ENCODE data around the gene RAPGEF4. TPM values are rescaled to one million over a fixed set of nuclear protein-coding genes. Genes with fewer than 3 reads are reported as not detected.
A peak's percentile ranks its signal among the peaks of the same experiment; 100 is the strongest.

The RAPGEF4 gene
- total RNA-seq, 1 experiment from 2014 or later, result 2.2 TPM

- H3K36me3 Mint-ChIP-seq, result peaks cover 12% of the 10 kb centered on the region
- no peak overlapping the region for H3K27ac Mint-ChIP-seq
- TF ChIP-seq CTCF (IDR thresholded peaks at IDR 0.05) (peak; percentile 31; the same call in 1 of the 2 replicates), JUN (CRISPR knock-in tag; IDR thresholded peaks at IDR 0.05) (no peak)
- ChIA-PET CTCF (interaction anchor here (0.6 to 1.3 kb wide), 5 partner anchors 27 to 1962 kb away, joined by 3 to 9 read pairs (median 3); partner anchors contain the start of gene SCRN3), POLR2A (no interaction called here)
- ATAC-seq (peak; percentile 98), DNase-seq (ENCODE audit: low spot score) (no peak)
- no peaks in the 10 kb centered on the region for H3K4me1 Mint-ChIP-seq
- no peak overlapping the region for H3K4me3 Mint-ChIP-seq
- peaks cover 3% of the 10 kb centered on the region; the same call in 1 of the 2 replicates for H3K27me3 Mint-ChIP-seq (ENCODE audit: low read depth)
- H3K9me3 Mint-ChIP-seq, result peaks cover 18% of the 10 kb centered on the region
Measured at GRCh38 chr2:172704072-172704936, 31.3 kb upstream of the RAPGEF4 start.

- ATAC-seq (no peak), DNase-seq (ENCODE audit: low spot score) (no peak)
- ChIA-PET POLR2A (no interaction called here), CTCF (no interaction called here)
- H3K4me1 Mint-ChIP-seq, result no peaks in the 10 kb centered on the region
- H3K36me3 Mint-ChIP-seq, result peaks cover 9% of the 10 kb centered on the region
- H3K9me3 Mint-ChIP-seq, result peaks cover 13% of the 10 kb centered on the region
- no peak overlapping the region for H3K27ac Mint-ChIP-seq
- TF ChIP-seq GRHL2 (CRISPR knock-in tag; IDR thresholded peaks at IDR 0.05; ENCODE audit: insufficient replicate concordance, severe bottlenecking) (no peak), FOXP4 (CRISPR knock-in tag; IDR thresholded peaks at IDR 0.05) (no peak), GABPB1 (CRISPR knock-in tag; IDR thresholded peaks at IDR 0.05) (no peak)
- no peak overlapping the region for H3K4me3 Mint-ChIP-seq
- peaks cover 3% of the 10 kb centered on the region; the same call in 1 of the 2 replicates for H3K27me3 Mint-ChIP-seq (ENCODE audit: low read depth)
Measured at GRCh38 chr2:172705352-172705751, 30.3 kb upstream of the RAPGEF4 start.

GRCh38 chr2:172708247-172708646 lies 27.4 kb upstream of the RAPGEF4 start:
- CTCF ChIA-PET, result interaction anchor here (1.3 kb wide), 1 partner anchor 34 kb away, joined by 6 read pairs; no protein-coding TSS in a partner anchor
- peaks cover 4% of the 10 kb centered on the region; the same call in 1 of the 2 replicates for H3K9me3 Mint-ChIP-seq
- H3K27ac Mint-ChIP-seq, result no peak overlapping the region
- no peak for TF ChIP-seq EMX1 (CRISPR knock-in tag; IDR thresholded peaks at IDR 0.05)
- TF ChIP-seq SOX15 (CRISPR knock-in tag; IDR thresholded peaks at IDR 0.05), result no peak
- no peak for TF ChIP-seq JAZF1 (CRISPR knock-in tag; IDR thresholded peaks at IDR 0.05)
- DNase-seq (ENCODE audit: low spot score) (no peak), ATAC-seq (no peak)
- H3K27me3 Mint-ChIP-seq (ENCODE audit: low read depth), result no peaks in the 10 kb centered on the region
- H3K4me1 Mint-ChIP-seq, result no peaks in the 10 kb centered on the region
- no peaks in the 10 kb centered on the region for H3K36me3 Mint-ChIP-seq
- no peak overlapping the region for H3K4me3 Mint-ChIP-seq
- POLR2A ChIA-PET, result no interaction called here

- Mint-ChIP-seq H3K36me3 (no peaks in the 10 kb centered on the region), H3K27ac (no peak overlapping the region), H3K9me3 (peaks cover 4% of the 10 kb centered on the region; the same call in 1 of the 2 replicates), H3K4me1 (no peaks in the 10 kb centered on the region), H3K27me3 (ENCODE audit: low read depth) (no peaks in the 10 kb centered on the region), H3K4me3 (no peak overlapping the region)
- no peak for ATAC-seq
- DNase-seq (ENCODE audit: low spot score), result no peak
- ChIA-PET POLR2A (no interaction called here), CTCF (interaction anchor here (1.0 to 1.7 kb wide), 12 partner anchors 12 to 583 kb away, joined by 3 to 19 read pairs (median 5); partner anchors contain the start of gene RAPGEF4)
- TF ChIP-seq ZBTB21 (CRISPR knock-in tag; IDR thresholded peaks at IDR 0.05; ENCODE audit: borderline replicate concordance) (no peak), AFF4 (CRISPR knock-in tag; IDR thresholded peaks at IDR 0.05; ENCODE audit: borderline replicate concordance) (no peak), ZNF281 (CRISPR knock-in tag; IDR thresholded peaks at IDR 0.05) (no peak), MLX (CRISPR knock-in tag; IDR thresholded peaks at IDR 0.05) (no peak), FOXP1 (CRISPR knock-in tag; IDR thresholded peaks at IDR 0.05; ENCODE audit: borderline replicate concordance) (no peak), PRRX2 (CRISPR knock-in tag; IDR thresholded peaks at IDR 0.05) (no peak), FOXJ3 (CRISPR knock-in tag; IDR thresholded peaks at IDR 0.05; ENCODE audit: borderline replicate concordance) (no peak)
Measured at GRCh38 chr2:172709566-172710291, 25.9 kb upstream of the RAPGEF4 start.
